HG02943 (cell line): ENCODE measurements around the gene RALGPS1.

Experiments
- ATAC-seq: cut with Tn5 transposase; IDR thresholded peaks from one replicate; pipeline ENCODE4 v1.9.1; 2021; ENCODE audit warnings: mild to moderate bottlenecking, low read depth, moderate library complexity; ENCODE audit not compliant: unreplicated experiment

RALGPS1 gene

GRCh38 chr9:127263237-127263636 lies 348.7 kb downstream of the RALGPS1 start:
- no peak for ATAC-seq

DNA sequence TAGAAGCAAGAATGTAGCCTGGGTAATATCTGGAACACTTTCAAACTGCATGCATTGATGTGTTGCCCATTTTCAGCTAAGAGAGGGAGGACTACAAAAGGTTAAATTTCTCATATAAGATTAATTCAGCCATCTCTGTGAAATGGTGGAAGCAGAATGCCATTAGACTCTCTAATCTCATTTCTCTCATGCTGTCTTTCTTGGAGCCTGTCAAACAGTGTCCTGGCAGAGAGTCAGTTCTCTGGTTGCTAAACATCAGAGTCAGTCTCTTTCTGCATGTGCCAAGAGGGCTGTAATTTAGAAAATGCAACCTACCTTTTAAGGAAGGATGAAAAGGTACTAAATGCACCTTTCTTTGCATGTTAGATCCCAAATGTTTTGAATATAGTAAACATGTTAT lies 349.1 kb downstream of the RALGPS1 start:
- no peak for ATAC-seq

DNA sequence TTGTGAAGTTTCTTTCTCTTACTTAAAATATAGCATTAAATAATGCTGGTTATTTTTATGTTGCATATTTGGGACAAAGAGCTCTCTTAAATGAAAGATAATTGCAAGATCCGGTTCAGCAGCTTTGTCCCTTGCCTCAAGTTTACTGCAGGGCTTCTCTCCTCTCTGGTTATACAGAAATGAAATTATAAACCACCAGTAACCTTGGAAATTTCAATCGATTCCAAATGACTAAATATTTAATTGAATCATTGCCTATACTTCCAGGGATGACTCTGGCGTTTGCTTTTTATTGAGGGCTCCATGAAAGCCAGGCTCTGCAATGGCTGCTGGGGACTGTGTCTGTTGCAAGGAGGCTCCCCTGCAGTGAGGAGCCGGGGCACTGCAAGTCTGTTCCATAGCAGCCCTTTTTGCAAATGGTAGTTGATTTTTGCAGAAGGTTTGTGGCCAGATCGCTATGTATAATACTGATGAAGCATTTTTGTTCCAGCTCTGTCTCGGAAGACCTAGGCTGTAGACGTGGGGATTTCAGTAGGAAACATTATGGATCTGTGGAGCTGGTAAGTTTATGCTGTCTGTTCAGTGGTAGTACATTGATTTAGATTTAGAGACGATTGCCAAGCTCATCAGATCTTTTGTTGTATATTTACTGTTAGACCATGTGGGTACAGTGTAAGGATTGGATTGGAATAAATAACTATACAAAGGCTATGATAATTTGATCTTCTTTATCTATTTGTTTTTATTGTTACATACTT lies 350.1 kb downstream of the RALGPS1 start, which contains the start of gene GARNL3:
Gene GARNL3 (plus strand): TSS at position 313 of the 758 bp plus-strand sequence. CDS start 104 bp downstream, at position 417.
- no peak for ATAC-seq

DNA sequence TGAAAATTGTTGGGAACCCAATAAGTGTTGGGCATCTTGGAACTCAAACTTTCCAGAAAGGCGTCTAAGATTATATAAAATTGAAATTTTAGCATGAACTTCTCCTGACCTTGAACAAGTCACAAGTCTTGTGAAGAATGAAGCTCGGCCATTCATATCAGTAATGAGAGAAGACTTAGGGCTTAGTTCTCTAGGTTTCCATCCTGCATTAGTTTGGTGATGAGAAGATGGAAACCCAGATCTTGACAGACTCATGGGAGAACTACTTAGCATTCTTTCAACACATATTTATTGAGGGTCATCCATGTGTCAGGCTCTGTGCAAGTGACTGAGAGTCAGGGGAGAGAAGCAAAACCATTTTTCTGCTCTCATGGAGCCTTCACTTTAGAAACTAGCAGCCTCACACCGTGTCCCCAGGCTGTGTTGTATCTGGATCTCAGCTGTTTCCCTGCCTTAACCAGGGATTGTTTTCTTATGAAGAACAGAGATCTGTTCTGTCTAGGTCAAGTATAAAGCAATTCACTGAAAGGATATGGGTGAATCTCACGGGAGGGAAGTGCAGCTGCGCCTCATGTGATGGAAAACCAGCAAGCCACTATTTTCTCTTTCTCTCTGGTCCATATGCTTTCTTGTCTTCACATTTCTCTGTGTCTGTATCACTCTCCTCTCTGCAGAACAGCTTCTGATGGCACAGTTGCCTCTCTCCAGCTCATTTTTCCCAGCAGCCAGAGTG lies 353.4 kb downstream of the RALGPS1 start:
- no peak for ATAC-seq

DNA sequence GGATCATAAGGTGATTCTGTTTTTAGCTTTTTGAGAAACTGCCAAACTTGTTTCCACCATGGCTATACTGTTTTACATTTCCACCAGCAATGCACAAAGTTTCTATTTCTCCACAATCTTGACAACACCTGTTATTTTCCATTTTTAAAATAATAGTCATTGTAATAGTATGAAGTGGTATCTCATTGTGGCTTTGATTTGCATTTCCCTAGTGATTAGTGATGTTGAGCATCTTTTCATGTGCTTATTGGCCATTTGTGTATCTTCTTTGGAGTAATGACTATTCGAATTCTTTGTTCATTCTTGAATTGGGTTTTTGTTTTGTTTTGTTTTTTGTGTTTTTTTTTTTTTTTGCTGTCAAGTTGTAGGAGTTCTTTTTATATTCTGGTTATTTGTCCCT lies 354.9 kb downstream of the RALGPS1 start:
- no peak for ATAC-seq
